NCI-H1417 (cell line): ENCODE measurements around the gene PRKG1.
A peak's percentile ranks its signal among the peaks of the same experiment; 100 is the strongest.
"Not testable (repeated sequence)": the region's sequence is repeated elsewhere in the genome, so short reads cannot be mapped to it uniquely, and the experiment has no call there.

Source experiments
- DNase-seq, 3 experiments: peaks; one replicate each; lab custom pipeline; 2025; lab: John Stamatoyannopoulos, UW

PRKG1 gene

GRCh38 chr10:52213321-52213752 is 1139.0 kb downstream of the PRKG1 start:
- DNase-seq, result no peak

DNA sequence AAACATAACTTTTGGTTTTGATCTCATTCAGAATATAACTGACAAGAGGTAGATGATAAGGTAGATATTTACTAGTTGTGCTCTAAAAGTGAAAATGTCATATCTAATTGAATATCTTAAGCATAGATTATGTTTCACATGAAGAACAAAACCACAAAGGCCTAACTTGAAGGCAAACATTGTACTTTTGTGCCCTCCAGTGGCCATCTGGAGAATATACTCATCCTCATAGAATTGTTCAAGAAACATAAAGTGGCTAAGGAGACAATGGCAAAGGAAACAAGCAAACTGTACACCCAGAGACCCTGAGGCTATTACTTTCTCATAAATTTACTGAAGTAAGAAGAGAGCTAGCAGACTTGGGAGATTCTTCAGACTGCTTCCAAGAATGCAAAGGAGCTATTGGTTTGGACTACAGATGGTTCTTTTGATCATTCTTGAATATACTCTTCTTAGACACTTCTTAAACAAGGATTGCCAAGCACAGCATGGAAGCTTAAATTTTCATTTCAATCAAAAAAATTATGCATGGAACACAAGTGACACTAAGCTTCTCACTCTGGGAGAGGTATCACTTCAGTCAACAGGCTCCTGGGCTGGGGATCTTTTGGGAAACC is 1141.6 kb downstream of the PRKG1 start:
- peak; percentile 3 to 76 (median 16) for DNase-seq

- DNase-seq, result peak in 2 of 3 experiments; percentile 4 to 26
Measured at GRCh38 chr10:52216852-52217251, 1142.6 kb downstream of the PRKG1 start.

DNA sequence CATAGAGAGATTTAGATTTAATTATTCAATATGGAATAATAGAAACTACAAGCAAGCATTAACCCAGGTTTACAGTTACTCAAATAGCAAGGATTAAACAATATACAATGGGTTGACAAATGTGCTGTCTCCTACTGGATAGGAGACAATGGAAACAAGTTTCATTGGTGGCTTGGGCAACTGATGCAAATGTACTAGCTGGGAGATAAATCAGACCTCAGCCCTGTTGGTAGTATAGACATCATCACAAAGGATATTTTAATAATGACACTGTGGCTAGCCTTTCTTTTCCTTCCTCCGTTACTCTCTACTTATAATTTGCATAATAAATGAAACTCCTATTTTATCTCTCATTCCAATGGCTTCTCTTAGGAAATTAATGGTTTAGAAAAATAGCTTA is 1143.2 kb downstream of the PRKG1 start:
- DNase-seq, result peak in 1 of 3 experiments; percentile 0

DNA sequence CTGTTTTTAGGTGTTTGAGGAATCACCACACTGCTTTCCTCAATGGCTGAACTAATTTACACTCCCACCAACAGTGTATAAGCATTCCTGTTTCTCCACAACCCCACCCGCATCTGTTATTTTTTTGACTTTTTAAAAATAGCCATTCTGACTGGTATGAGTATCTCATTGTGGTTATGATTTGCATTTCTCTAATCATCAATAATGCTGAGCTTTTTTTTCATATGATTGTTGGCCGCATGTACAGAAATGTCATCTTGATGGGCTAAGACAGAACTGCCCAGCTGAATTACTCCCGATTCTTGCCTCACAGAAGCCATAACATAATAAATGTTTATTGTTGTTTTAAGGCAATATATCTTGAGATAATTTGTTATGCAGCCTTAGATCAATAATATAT is 1146.7 kb downstream of the PRKG1 start:
- DNase-seq, result no peak

DNA sequence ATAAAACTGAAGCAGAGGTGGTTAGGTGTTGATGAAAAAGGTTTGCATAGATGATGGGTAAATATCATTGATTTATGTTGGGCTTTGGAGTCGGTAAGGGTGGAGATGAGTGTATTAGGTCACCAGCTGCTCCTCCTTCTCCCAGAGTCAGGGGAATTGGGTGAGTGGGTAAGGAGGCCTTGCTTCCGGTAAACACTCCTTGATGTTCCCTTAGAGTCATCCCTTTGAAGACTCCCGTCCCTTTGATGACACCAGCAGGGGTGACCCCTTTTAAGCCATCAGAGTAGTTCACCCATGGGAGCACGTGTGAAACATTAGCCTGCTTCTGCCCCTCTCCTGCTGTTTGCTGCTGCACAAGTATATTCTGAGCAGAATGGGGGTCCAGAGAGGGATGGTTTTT is 1147.6 kb downstream of the PRKG1 start:
- peak in 1 of 3 experiments; percentile 2 for DNase-seq

DNA sequence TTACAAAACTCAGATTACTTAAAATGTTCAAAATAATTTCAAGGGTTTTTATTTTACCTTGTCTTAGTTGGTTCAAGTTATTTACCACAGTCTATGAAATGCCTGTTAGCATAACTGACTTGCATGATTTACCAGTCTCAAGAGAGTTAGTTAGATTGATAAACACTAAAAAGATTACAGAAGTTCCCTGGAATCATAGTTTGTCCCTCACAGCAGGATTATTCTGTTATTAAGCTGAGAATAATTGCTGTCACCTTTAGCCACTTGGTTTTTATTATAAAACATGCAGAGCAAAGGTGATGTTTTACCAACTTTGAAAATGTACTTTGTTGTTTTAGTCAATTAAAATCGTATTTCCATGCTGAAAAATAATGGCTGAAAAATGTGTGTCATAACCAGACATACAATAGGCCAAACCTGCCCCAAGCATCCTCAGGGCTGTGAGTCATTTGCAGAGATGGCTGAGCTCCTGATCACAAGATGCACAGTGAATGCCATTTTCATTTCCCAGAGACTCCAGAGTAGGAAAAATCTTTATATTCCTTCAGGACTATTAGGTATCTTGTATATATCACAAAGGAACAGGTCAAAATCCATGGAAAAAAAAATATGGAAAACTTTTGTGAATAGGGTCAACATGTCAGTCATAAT is 1152.0 kb downstream of the PRKG1 start:
- DNase-seq, result no peak

GRCh38 chr10:52228556-52228955 is 1154.3 kb downstream of the PRKG1 start:
- DNase-seq, result no peak

GRCh38 chr10:52229291-52229931 is 1155.1 kb downstream of the PRKG1 start:
- no peak for DNase-seq

DNA sequence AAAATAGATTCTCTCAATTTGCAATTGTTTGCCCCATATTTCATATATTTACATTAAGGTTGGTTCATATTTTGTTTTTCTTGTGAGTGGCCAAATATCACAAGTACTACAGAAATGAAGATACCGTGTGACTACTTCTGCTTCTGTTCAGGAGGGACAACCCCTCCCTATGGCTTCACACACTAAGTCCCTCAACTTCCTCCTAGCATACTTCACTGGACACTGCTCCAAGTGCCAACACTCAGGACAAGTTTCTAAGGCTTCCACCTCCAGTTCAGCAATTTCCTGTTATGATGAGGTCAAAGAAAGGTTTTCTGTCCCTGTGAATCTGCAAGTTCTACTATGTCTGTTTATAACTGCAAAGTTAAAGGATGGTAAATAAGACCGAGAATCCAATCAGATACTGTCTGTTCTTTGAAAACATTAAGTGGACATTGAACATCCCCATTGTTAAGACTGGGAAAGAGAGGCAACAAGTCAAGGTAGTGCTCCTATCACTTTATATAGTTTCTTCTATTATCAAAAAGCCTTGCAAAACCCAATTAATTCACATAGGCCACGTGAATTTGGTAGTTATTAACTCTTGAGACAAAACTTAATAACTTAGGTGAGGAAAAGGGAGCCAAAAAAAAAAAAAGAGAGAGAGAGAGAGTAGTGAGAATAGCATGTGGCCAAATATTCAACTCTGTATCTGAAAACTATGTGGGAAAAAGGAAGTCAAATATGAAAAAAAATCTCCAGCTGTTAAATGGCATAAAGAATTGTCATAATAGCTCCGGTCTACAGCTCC is 1158.5 kb downstream of the PRKG1 start:
- peak in 1 of 3 experiments; percentile 25 for DNase-seq

- DNase-seq, result not testable (repeated sequence)
Measured at GRCh38 chr10:52233351-52233991, 1159.2 kb downstream of the PRKG1 start.

DNA sequence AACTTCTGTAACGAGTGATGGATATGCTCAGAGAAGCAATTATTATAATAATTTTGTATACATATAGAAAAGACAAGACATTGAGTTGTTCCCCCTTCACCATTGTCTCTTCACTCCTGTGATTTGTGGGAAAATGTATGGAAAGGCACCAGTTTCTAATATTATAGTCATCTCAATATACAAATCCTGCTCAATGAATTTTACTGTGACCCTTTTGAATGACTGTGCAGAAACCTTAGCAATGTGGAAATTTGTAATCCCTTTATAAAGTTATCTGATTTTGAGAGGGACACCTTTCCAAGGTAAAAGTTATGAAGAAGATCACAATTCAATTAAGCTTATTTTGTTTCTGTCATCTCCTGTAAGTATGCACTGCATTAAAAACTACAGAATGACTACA is 1165.5 kb downstream of the PRKG1 start:
- DNase-seq, result no peak

GRCh38 chr10:52245547-52245946 is 1171.3 kb downstream of the PRKG1 start:
- no peak for DNase-seq

DNA sequence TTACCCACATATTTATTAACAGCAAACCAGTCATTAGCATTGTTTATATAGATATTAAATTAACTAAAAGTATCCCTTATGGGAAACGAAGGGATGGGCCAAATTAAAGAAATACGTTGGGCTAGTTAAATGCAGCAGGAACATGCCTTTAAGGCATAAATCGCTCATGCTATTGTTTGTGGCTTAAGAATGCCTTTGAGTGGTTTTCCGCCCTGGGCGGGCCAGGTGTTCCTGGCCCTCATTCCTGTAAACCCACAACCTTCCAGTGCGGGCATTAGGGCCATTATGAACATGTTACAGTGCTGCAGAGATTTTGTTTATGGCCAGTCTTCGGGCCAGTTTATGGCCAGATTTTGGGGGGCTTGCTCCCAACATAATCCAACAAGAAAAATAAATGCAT is 1173.6 kb downstream of the PRKG1 start:
- DNase-seq, result peak in 2 of 3 experiments; percentile 29 to 77

GRCh38 chr10:52248697-52249306 is 1174.5 kb downstream of the PRKG1 start:
- DNase-seq, result no peak

- no peak for DNase-seq
Measured at GRCh38 chr10:52249850-52250395, 1175.6 kb downstream of the PRKG1 start.

- DNase-seq, result no peak
Measured at GRCh38 chr10:52250510-52250909, 1176.2 kb downstream of the PRKG1 start.

DNA sequence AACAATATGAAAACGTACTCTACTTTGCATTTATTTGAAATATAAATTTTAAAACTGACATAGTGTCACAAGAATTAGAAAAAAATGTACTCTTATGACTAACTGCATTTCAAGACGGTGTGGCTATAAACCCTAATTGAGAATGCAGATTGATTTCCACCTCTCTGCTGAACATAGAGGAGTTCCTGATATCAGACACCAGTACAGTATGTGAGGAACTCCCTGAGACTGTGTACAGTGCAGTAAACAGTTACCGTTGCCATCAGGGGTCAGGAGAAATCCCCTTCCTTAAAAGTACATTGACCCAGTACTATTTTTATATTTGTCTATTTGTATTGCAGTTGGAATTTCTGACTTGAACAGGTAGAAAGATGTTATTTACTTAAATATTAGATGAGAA is 1178.0 kb downstream of the PRKG1 start:
- no peak for DNase-seq

DNA sequence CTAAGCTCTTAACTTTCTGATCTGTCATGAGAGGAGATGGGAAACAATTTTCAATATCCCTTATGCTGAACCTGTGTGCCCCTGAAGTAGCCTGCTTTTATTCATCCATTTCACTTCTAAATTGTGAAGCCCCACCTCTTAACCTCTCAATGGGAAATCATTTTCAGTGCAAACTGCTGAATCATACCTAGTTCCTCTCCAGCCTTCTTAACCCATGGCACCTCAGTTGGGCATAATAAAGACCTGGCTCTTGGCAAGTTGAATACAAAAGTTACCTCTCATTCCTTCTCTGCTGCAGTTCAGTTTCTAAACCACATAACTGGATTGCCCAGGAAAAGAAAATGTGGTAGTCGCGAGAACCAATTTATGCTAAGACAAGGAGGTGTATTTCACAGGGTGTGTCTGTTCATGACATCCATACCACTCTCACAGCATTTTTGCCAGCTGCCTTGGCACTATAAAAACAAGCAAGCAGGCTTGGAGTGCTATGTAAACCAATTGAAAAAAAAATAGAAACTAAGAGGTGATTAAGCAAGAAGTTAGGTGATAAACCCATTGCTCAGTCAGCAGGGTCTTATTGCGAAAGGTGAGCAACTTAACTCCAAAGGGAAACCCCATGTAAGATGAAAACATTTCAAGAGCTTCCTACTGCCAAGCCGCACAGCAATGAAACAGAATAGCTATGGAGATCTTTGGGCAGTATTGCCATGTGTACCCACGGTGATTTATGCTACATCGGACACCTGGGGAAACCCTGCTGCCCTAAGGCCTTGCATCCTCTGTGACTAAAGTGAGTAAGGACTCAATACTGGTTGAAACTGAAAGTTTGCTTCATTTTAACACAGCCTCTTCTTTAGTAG is 1182.8 kb downstream of the PRKG1 start:
- DNase-seq, result no peak

- no peak for DNase-seq
Measured at GRCh38 chr10:52257692-52258075, 1183.4 kb downstream of the PRKG1 start.
